HFF-Myc (cell line): ENCODE results near the gene RXRB.
"Not testable (repeated sequence)": the region's sequence is repeated elsewhere in the genome, so short reads cannot be mapped to it uniquely, and the experiment has no call there.

Experiments
- DNase-seq: peaks from one replicate; pipeline ENCODE4 v3.0.0-alpha.2; 2011; ENCODE audit warnings: low read depth; ENCODE audit errors: extremely low read depth
- H3K4me3 ChIP-seq: replicated peaks from 2 replicates; pipeline ENCODE4 v1.5.1; 2011; ENCODE audit warnings: low read depth, mild to moderate bottlenecking, control low read depth, low read length
- TF ChIP-seq, protein P1 (sequence below): IDR thresholded peaks from 2 replicates; pipeline ENCODE4 v1.5.1; 2012; ENCODE audit warnings: mild to moderate bottlenecking, low read depth, low read length, control low read depth; ENCODE audit errors: missing control alignments

RXRB gene

DNA sequence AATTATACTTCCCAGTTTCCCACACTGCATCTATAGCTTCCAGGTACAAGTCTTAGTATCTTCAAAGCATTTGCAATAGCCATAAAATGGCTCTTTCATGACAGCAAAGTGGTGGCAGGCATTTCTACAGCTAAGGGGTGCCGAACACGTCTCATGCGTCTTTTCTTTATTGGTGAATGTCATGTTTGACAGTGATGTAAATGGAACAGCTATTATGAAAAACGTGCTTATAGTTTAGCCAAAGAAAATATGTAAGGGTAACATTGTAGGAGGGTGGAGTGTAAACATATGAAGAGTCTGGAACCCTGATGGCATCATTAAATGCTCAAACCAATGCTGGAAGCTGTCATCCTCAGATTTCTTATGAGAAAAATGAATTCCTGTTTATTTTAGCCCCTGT lies 46.1 kb downstream of the RXRB start:
- TF ChIP-seq, protein P1, sequence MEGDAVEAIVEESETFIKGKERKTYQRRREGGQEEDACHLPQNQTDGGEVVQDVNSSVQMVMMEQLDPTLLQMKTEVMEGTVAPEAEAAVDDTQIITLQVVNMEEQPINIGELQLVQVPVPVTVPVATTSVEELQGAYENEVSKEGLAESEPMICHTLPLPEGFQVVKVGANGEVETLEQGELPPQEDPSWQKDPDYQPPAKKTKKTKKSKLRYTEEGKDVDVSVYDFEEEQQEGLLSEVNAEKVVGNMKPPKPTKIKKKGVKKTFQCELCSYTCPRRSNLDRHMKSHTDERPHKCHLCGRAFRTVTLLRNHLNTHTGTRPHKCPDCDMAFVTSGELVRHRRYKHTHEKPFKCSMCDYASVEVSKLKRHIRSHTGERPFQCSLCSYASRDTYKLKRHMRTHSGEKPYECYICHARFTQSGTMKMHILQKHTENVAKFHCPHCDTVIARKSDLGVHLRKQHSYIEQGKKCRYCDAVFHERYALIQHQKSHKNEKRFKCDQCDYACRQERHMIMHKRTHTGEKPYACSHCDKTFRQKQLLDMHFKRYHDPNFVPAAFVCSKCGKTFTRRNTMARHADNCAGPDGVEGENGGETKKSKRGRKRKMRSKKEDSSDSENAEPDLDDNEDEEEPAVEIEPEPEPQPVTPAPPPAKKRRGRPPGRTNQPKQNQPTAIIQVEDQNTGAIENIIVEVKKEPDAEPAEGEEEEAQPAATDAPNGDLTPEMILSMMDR, result no peak
- no peak for DNase-seq
- no peak overlapping the region for H3K4me3 ChIP-seq

DNA sequence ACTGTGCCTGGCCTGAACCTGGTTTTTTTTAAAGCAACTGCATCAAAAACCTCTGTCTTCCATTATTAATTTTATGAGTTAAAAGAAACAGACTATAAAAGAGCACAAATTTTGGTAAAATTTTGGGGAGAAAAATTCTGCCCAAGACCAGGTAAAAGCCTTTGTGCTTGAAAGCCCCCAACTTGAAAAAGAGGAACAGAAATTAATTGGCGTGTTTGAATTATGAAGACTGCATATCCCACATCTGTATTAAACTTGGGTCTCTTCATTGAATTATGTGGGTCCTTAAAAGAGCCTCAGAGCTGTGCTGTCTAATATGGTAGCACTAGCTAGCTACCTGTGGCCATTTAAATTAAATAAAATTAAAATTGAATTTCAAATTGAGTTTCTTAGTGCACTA lies 49.4 kb downstream of the RXRB start:
- H3K4me3 ChIP-seq, result no peak overlapping the region
- no peak for DNase-seq
- TF ChIP-seq, protein P1, result no peak

DNA sequence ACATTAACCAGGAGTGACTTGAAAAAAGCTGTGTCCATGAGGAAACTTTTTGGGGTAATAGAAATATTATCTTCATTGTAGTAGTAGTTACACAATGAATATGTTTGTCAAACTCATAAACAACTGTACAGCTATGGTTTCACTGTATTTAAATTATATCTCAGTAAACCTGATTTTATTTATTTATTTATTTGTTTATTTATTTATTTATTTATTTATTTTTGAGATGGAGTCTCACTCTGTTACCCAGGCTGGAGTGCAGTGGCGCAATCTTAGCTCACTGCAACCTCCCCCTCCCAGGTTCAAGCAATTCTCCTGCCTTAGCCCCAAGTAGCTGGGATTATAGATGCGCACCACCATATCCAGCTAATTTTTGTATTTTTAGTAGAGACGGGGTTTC lies 49.9 kb downstream of the RXRB start:
- DNase-seq, H3K4me3 ChIP-seq: not testable (repeated sequence)

DNA sequence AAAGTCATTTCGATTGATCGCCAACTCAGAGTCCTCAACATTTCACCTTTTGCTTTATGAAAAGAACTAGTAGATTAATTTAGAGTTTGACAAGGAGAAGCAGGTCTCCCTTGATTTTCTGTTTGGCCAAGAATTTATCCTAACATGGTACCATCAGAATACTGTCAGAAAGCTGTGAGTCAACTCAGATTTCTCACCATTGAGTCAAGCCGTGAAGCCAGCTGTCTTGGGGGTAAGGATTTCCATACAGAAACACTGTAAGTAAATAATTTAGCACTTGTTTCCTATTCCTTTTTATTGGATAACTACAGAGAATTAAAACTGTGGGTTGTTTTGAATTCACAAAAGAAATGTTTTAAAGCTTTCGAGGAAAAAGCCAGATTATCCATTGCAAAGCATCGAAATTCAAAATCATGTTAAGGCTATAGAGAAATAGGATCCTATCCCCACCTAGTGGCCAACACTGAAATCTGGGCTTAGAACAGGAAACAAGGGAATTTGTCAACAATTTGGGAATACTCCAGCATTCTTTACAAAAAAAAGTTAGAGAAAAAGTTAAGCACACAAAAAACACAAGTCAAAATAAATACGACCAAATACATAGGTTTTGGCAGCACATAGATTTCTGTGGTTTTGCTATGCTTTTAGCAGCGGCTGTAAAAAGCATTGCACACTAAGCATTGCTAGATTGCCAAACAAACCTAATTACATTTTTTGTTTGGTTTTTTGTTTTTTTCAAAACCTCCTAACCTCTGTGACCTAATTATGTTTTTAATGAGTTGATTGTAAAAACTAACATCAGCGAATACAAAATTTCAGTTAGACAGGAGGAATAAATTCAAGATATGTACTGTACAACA lies 52.4 kb downstream of the RXRB start:
- DNase-seq, result peak; percentile 21
- H3K4me3 ChIP-seq, result no peak overlapping the region
- TF ChIP-seq, protein P1, result peak; percentile 74

DNA sequence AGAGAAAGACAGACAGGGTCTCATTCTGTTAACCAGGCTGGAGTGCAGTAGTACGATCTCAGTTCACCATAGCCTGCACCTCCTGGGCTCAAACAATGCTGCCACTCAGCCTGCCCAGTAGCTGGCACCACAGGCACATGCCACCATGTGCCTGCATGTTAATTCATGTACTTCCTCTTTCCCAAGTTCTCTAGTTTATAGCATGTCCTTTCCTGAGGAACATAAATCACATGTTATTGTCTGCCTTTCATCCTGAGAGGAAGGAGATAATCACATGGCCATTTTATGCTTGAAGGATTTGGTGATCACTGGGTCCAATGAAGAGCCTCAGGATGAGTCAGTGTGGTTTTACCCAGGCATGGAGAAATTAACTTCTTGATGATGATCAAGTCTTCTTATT lies 56.1 kb downstream of the RXRB start:
- TF ChIP-seq, protein P1, result no peak
- no peak overlapping the region for H3K4me3 ChIP-seq
- DNase-seq, result no peak
